OCI-LY1 (cell line): Measurements from ENCODE around the gene CACNA2D3.

Experiments used
- H2AFZ ChIP-seq: fragments of 200-600 bp; sonication (generic), shearing (Covaris generic); 2 replicates; pipeline ENCODE4 v1.6.0; 2014; ENCODE audit warnings: antibody characterized with exemption, mild to moderate bottlenecking, low read length
- H3F3A ChIP-seq: fragments of 200-600 bp; sonication (generic), shearing (Covaris generic); 2 replicates; pipeline ENCODE4 v1.6.0; 2014; ENCODE audit warnings: mild to moderate bottlenecking, antibody characterized with exemption, low read length, moderate library complexity; ENCODE audit not compliant: insufficient read depth
- H3K27ac ChIP-seq: fragments of 200-600 bp; sonication (generic); 2 replicates; pipeline ENCODE4 v1.5.1; 2014; ENCODE audit warnings: low read length, mixed run types, mild to moderate bottlenecking, low read depth; ENCODE audit not compliant: poor library complexity, severe bottlenecking
- H3K27me3 ChIP-seq: fragments of 200-600 bp; sonication (generic); 2 replicates; pipeline ENCODE4 v1.6.0; 2014; ENCODE audit warnings: antibody characterized with exemption, mild to moderate bottlenecking, low read length, moderate library complexity; ENCODE audit not compliant: insufficient read depth
- H3K36me3 ChIP-seq: fragments of 200-600 bp; sonication (generic); 2 replicates; pipeline ENCODE4 v1.6.1; 2014; ENCODE audit warnings: mild to moderate bottlenecking, antibody characterized with exemption, low read length, moderate library complexity, mixed read lengths; ENCODE audit not compliant: insufficient read depth
- H3K4me1 ChIP-seq: fragments of 200-600 bp; sonication (generic); 2 replicates; pipeline ENCODE4 v1.5.1; 2014; ENCODE audit warnings: mild to moderate bottlenecking, low read length, moderate library complexity; ENCODE audit not compliant: insufficient read depth, severe bottlenecking
- H3K4me2 ChIP-seq: fragments of 200-600 bp; sonication (generic), shearing (Covaris generic); 2 replicates; pipeline ENCODE4 v1.6.1; 2014; ENCODE audit warnings: low read length
- H3K4me3 ChIP-seq: fragments of 200-600 bp; sonication (generic); 2 replicates; pipeline ENCODE4 v1.5.1; 2014; ENCODE audit warnings: low read length, low read depth, mild to moderate bottlenecking, mixed read lengths; ENCODE audit not compliant: poor library complexity, severe bottlenecking
- H3K79me2 ChIP-seq: fragments of 200-600 bp; shearing (Covaris generic); 2 replicates; pipeline ENCODE4 v1.6.1; 2016; ENCODE audit warnings: mixed run types, low read length, mixed read lengths; ENCODE audit not compliant: insufficient read depth
- H3K9ac ChIP-seq: fragments of 200-600 bp; sonication (generic), shearing (Covaris generic); 2 replicates; pipeline ENCODE4 v1.6.1; 2014; ENCODE audit warnings: mild to moderate bottlenecking, low read length, mixed read lengths
- H3K9me2 ChIP-seq: fragments of 200-600 bp; sonication (generic), shearing (Covaris generic); 2 replicates; pipeline ENCODE4 v1.6.1; 2014; ENCODE audit warnings: low read depth, mild to moderate bottlenecking, low read length, mixed read lengths
- H3K9me3 ChIP-seq: fragments of 200-600 bp; shearing (Covaris generic); 2 replicates; pipeline ENCODE4 v1.6.1; 2014; ENCODE audit warnings: low read length, mixed read lengths
- H4K20me1 ChIP-seq: fragments of 200-600 bp; sonication (generic), shearing (Covaris generic); 2 replicates; pipeline ENCODE4 v1.6.0; 2016; ENCODE audit warnings: mild to moderate bottlenecking, low read length; ENCODE audit not compliant: insufficient read depth
- CTCF ChIP-seq: fragments of 200-600 bp; sonication (generic), shearing (Covaris generic); IDR thresholded peaks from 2 replicates; pipeline ENCODE4 v1.5.1; 2017; ENCODE audit warnings: mild to moderate bottlenecking, antibody characterized with exemption, low read length, moderate library complexity, mixed read lengths
- EZH2 ChIP-seq: fragments of 200-600 bp; sonication (generic), shearing (Covaris generic); IDR thresholded peaks from 2 replicates; pipeline ENCODE4 v1.8.0; 2017; ENCODE audit warnings: borderline replicate concordance, mixed run types, mild to moderate bottlenecking, antibody characterized with exemption, low read length, moderate library complexity, mixed read lengths

The CACNA2D3 gene

GRCh38 chr3:54777141-54777540 lies 654.8 kb downstream of the CACNA2D3 start:
- Histone ChIP-seq H3K36me3 (no peaks in the 10 kb centered on the region), H3K9me2 (no peaks in the 10 kb centered on the region), H3K9ac (no peak overlapping the region), H3F3A (no peaks in the 10 kb centered on the region), H3K4me1 (no peaks in the 10 kb centered on the region), H3K9me3 (no peaks in the 10 kb centered on the region), H3K4me3 (no peak overlapping the region), H2AFZ (no peak overlapping the region), H3K4me2 (no peak overlapping the region), H3K79me2 (no peaks in the 10 kb centered on the region), H4K20me1 (no peaks in the 10 kb centered on the region), H3K27me3 (no peaks in the 10 kb centered on the region), H3K27ac (no peak overlapping the region)
- TF ChIP-seq EZH2 (no peak), CTCF (no peak)

- H2AFZ ChIP-seq, result no peak overlapping the region
- H3F3A ChIP-seq, result no peaks in the 10 kb centered on the region
- H3K27ac ChIP-seq, result no peak overlapping the region
- TF ChIP-seq EZH2 (no peak), CTCF (no peak)
- H3K36me3 ChIP-seq, result no peaks in the 10 kb centered on the region
- no peaks in the 10 kb centered on the region for H3K27me3 ChIP-seq
- H3K9me2 ChIP-seq, result no peaks in the 10 kb centered on the region
- H3K9ac ChIP-seq, result no peak overlapping the region
- H3K4me2 ChIP-seq, result no peak overlapping the region
- H3K4me3 ChIP-seq, result no peak overlapping the region
- no peaks in the 10 kb centered on the region for H3K79me2 ChIP-seq
- H3K4me1 ChIP-seq, result no peaks in the 10 kb centered on the region
- no peaks in the 10 kb centered on the region for H4K20me1 ChIP-seq
- H3K9me3 ChIP-seq, result no peaks in the 10 kb centered on the region
These were observed 658.0 kb downstream of the CACNA2D3 start for GRCh38 chr3:54780336-54780735.

DNA sequence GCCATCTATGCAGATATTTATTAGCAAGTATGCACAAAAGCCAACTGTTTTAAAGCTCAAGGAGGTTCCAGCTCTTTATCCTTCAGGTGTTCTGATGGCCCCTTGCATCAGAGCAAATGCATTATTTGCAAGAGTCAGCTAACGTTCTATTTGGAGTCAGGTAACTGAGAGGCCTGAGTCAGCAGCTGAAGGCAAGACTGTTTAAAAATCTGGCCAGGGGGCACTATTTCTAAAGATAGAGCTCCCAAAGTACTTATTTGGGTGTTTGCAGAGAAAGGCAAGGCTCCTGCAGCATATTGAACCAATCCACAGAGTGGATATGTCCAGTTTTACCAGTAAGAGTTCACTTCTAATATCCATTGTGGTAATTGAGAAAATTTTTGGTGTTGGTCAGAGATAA lies 659.4 kb downstream of the CACNA2D3 start:
- Histone ChIP-seq H3K9ac (no peak overlapping the region), H3K4me2 (no peak overlapping the region), H3K4me3 (no peak overlapping the region), H3K9me2 (no peaks in the 10 kb centered on the region), H4K20me1 (no peaks in the 10 kb centered on the region), H3K36me3 (no peaks in the 10 kb centered on the region), H3F3A (no peaks in the 10 kb centered on the region), H2AFZ (no peak overlapping the region), H3K4me1 (no peaks in the 10 kb centered on the region), H3K27ac (no peak overlapping the region), H3K79me2 (no peaks in the 10 kb centered on the region), H3K9me3 (no peaks in the 10 kb centered on the region), H3K27me3 (no peaks in the 10 kb centered on the region)
- TF ChIP-seq EZH2 (no peak), CTCF (no peak)
